Measurements from ENCODE around the gene CSNK2B. TPM values are rescaled to one million over a fixed set of nuclear protein-coding genes. Genes with fewer than 3 reads are reported as not detected.

The CSNK2B gene
- total and polyA plus RNA-seq, 11 donors: 111 to 323 (median 124) TPM

DNA sequence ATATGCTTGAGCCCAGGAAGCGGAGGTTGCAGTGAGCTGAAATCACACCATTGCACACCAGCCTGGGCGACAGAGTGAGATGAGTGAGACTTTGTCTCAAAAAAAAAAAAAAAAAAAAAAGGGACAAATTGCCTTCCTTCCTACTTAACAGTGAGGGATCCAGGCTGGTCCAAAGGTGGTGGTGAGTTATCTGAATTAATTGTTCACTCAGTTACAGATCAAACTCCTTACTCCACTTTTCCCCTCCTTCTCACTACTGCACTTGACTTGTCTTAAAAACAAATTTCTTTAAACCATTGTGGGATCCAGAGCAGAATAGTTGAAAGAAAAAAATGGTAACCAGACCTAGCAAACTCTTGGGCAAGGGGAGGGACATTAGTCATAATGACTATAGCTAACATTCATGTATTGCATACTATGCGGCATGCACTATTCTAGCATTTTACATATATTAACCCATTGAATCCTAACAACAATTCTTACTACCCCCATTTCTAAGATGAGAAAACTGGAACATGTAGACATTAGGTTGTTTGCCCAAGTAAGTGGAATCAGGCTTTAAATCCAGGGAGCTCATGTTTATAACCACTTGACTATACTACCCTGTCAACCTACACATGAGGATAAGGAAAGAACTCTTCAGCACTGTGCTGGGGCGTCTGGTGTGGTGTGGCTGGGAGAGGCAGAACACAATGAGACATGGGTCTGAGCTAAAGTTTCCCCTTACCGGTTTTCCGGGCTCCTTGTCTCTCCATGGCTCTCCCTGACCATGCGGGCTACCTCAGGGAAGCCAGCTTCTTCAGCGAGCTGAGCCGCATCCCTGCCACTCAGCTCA is 2.5 kb upstream of the CSNK2B start:
- DNase-seq (no peak), ATAC-seq (no peak)
- H3K9me3 ChIP-seq: no peaks in the 10 kb centered on the region
- H3K4me1 ChIP-seq: peaks cover 20 to 70% (median 56%) of the 10 kb centered on the region in 12 donors
- H3K27ac ChIP-seq: peak overlapping the region; percentile 83 to 97 (median 95)
- TF ChIP-seq, protein P1, sequence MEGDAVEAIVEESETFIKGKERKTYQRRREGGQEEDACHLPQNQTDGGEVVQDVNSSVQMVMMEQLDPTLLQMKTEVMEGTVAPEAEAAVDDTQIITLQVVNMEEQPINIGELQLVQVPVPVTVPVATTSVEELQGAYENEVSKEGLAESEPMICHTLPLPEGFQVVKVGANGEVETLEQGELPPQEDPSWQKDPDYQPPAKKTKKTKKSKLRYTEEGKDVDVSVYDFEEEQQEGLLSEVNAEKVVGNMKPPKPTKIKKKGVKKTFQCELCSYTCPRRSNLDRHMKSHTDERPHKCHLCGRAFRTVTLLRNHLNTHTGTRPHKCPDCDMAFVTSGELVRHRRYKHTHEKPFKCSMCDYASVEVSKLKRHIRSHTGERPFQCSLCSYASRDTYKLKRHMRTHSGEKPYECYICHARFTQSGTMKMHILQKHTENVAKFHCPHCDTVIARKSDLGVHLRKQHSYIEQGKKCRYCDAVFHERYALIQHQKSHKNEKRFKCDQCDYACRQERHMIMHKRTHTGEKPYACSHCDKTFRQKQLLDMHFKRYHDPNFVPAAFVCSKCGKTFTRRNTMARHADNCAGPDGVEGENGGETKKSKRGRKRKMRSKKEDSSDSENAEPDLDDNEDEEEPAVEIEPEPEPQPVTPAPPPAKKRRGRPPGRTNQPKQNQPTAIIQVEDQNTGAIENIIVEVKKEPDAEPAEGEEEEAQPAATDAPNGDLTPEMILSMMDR (IDR thresholded peaks at IDR 0.05): no peak
- TF ChIP-seq POLR2A (IDR thresholded peaks at IDR 0.05): no peak
- peaks cover 1 to 41% (median 35%) of the 10 kb centered on the region in 9 donors for H3K36me3 ChIP-seq
- no peaks in the 10 kb centered on the region for H3K27me3 ChIP-seq
- intact Hi-C loops (cut with DNase I): loop anchor here in 2 of 10 donors (10.0 kb wide), 1 partner anchor 511 kb away; the partner anchor contains the start of genes AGPAT1 (in 2 of the 2) and RNF5 (in 2 of the 2)
- 42 to 59% (median 43%) methylated on average over 4 to 9 of the region's 9 CpGs for WGBS, 4 donors
- H3K4me3 ChIP-seq: peak overlapping the region; percentile 64 to 95 (median 83)

DNA sequence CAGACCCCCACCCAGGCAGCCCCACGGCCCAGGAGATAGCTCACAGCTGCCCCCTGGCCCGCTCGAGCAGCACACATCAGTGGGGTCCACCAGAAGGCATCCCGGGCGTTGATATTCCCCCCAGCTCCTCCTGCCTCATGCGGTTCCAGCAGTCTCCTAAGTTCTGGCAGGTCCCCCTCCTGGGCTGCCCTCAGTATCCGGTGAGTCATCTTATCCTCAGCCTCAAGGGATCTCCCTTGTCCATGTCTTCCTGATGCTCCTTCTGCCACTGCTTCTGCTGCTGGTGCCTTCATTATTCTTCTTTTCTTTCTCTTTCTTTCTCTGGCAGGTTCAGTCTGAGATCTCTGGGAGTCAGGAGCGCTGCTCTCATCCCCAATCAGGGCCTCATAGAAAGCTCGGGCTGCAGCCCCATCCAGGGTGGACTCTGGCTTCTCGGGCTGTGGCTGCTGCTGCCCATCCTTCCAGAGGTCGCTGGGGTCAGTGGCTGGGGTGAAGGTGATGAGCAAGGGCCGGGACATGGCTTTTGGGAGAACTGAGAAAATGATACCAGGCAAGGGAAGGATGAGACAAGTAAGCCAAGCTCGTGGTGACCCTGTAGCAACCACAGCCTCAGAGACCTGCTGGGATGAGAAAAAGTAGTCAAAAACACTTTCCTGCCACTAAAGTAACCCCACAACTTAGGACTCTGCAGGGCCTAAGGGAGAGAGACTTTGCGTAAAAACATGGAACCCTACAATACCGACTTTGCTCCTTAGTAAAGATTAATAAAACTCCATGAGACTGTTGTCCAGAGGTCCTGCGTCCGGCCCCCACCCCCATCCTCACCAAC is 1.7 kb upstream of the CSNK2B start:
- peak in 3 of 5 donors; percentile 52 to 63 (median 62) for DNase-seq
- Histone ChIP-seq H3K36me3 (peaks cover 4 to 50% (median 42%) of the 10 kb centered on the region in 9 donors), H3K27ac (peak overlapping the region; percentile 83 to 97 (median 95)), H3K4me3 (peak overlapping the region; percentile 64 to 95 (median 83)), H3K4me1 (peaks cover 12 to 68% (median 47%) of the 10 kb centered on the region in 12 donors), H3K9me3 (no peaks in the 10 kb centered on the region), H3K27me3 (no peaks in the 10 kb centered on the region)
- TF ChIP-seq POLR2A (IDR thresholded peaks at IDR 0.05): peak in 1 of 2 donors; percentile 32
- TF ChIP-seq, protein P1 (IDR thresholded peaks at IDR 0.05): peak in 1 of 12 donors; percentile 10
- ATAC-seq: peak in 2 of 4 donors; percentile 7 to 12
- intact Hi-C loops (cut with DNase I): loop anchor here in 3 of 10 donors (2.0 to 10.0 kb wide), 2 partner anchors 117 to 511 kb away; partner anchors contain the start of genes AGPAT1 (in 2 of the 3), RNF5 (in 2 of the 3), ATP6V1G2 (in 1 of the 3) and NFKBIL1 (in 1 of the 3)
- WGBS, 4 donors: 8 to 10% (median 9%) methylated on average over 16 to 17 of the region's 17 CpGs

DNA sequence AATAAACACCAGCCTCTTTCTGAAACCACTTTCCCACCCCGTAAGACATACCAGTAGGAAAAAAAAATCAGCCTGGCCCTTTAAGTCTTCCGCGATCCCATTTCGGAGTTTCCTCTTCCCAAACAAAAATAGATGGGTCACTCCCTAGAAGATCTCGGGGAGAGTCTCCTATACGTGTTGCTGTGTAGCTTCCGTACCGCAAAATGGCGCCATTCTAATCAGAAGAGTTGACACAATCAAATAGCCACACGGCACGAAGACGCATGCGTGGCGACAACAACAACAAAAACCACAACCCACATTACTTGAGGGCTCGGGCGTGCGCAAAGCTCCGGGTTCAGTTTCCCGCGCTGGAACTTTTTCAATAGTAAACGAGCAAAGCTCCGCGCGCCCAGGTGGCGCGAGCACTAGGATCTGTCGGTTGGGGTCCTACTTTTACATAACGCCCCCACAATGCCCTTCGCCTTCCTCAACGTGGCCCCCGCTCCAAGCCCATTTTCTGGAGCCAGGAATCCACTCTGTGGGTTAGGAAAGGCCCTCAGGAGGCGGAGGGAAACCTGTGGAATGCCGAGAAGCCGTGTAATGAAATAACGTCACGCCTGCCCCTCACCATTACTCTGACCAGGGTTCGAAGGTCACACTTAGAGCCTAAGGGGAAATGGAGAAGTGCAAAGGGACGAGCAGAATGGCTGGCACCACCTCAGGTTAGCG is 935 bp upstream of the CSNK2B start, which contains the start of gene GPANK1:
TSS of gene GPANK1 (minus strand) at position 208 of the 711 bp plus-strand sequence. CDS start 519 bp downstream, outside the sequence.
- 0 to 1% (median 0%) methylated on average over 36 to 39 of the region's 39 CpGs for WGBS, 4 donors
- ATAC-seq (peak; percentile 68 to 76 (median 72)), DNase-seq (peak; percentile 90 to 95 (median 91))
- Histone ChIP-seq H3K9me3 (no peaks in the 10 kb centered on the region), H3K27me3 (no peaks in the 10 kb centered on the region), H3K4me3 (peak within 1 kb of the TSS; percentile 64 to 95 (median 83)), H3K4me1 (peaks cover 9 to 61% (median 40%) of the 10 kb centered on the region in 12 donors), H3K36me3 (peaks cover 4 to 57% (median 50%) of the 10 kb centered on the region in 9 donors), H3K27ac (peak within 1 kb of the TSS; percentile 83 to 97 (median 95))
- peak in 1 of 2 donors; percentile 60 for TF ChIP-seq POLR2A (IDR thresholded peaks at IDR 0.05)
- TF ChIP-seq, protein P1 (IDR thresholded peaks at IDR 0.05): no peak
- intact Hi-C loops (cut with DNase I): loop anchor here in 3 of 10 donors (1.0 to 10.0 kb wide), 5 partner anchors 45 to 510 kb away; partner anchors contain the start of genes AGPAT1 (in 2 of the 3), RNF5 (in 2 of the 3), ATP6V1G2 (in 1 of the 3) and NELFE (in 1 of the 3)
